Endothelial cell of umbilical vein (primary cell): ENCODE results near the gene CCT6B. TPM values are rescaled to one million over a fixed set of nuclear protein-coding genes. Genes with fewer than 3 reads are reported as not detected.

ENCODE experiments used
- BruUV-seq: library from RNA; stranded (reverse); fragments of 400-500 nt; replicated peaks from 2 replicates; lab custom pipeline; 2021; lab: Mats Ljungman, UMichigan
- CTCF ChIA-PET: fragments of 300-600, 350-600 bp; sonication (Branson Sonifier 250); formaldehyde crosslinking; loops from one replicate; lab custom pipeline; 2021; ENCODE audit warnings: antibody characterized with exemption, inconsistent platforms; lab: Charles Lee
- POLR2A ChIA-PET: fragments of 300-600, 350-600 bp; sonication (Branson Sonifier 250); formaldehyde crosslinking; loops from one replicate; lab custom pipeline; 2021; ENCODE audit warnings: antibody characterized with exemption, inconsistent platforms; lab: Charles Lee
- DNase-seq: peaks from one replicate; pipeline ENCODE4 v3.0.0-alpha.2; 2011; ENCODE audit warnings: low read depth, low spot score
- FAIRE-seq: peaks from 2 replicates; lab custom pipeline; 2011; peaks lifted over from hg19 to GRCh38; lab: Jason Lieb, UNC
- H2AFZ ChIP-seq: 2 replicates; pipeline ENCODE4 v1.6.0; 2012; ENCODE audit warnings: low read depth, low read length, control low read depth, inconsistent platforms
- H3K27ac ChIP-seq: 2 replicates; pipeline ENCODE4 v1.5.1; 2011; ENCODE audit warnings: low read depth, mild to moderate bottlenecking, control low read depth, low read length, moderate library complexity; ENCODE audit not compliant: insufficient read depth
- H3K27me3 ChIP-seq, 2 experiments: 2 replicates each; pipeline versions ENCODE4 v1.6.0 to v1.6.1; 2011; ENCODE audit warnings: low read length in 2 of 2, mixed read lengths in 1 of 2; ENCODE audit not compliant: control insufficient read depth in 2 of 2, insufficient read depth in 2 of 2
- H3K36me3 ChIP-seq, 2 experiments: 2 replicates in 1 of 2; 3 replicates in 1 of 2; pipeline ENCODE4 v1.5.1; 2011; ENCODE audit warnings: low read length in 2 of 2, mild to moderate bottlenecking in 1 of 2, moderate library complexity in 1 of 2; ENCODE audit not compliant: control insufficient read depth in 2 of 2, insufficient read depth in 2 of 2; ENCODE audit errors: extremely low read depth in 1 of 2
- H3K4me1 ChIP-seq: 3 replicates; pipeline ENCODE4 v1.5.1; 2011; ENCODE audit warnings: mild to moderate bottlenecking, low read length; ENCODE audit not compliant: control insufficient read depth, insufficient read depth; ENCODE audit errors: extremely low read depth
- H3K4me2 ChIP-seq: 2 replicates; pipeline ENCODE4 v1.6.1; 2011; ENCODE audit warnings: low read length, control low read depth, mixed read lengths; ENCODE audit not compliant: insufficient read depth
- H3K4me3 ChIP-seq, 3 experiments: fragments of 200-600 bp in 1 of 3; sonication (generic), shearing (Covaris generic) in 1 of 3; replicated peaks in 1 of 3; 2 replicates each; pipeline ENCODE4 v1.5.1; 2011 to 2016; ENCODE audit warnings: control low read depth in 3 of 3, low read length in 3 of 3, mild to moderate bottlenecking in 2 of 3, inconsistent platforms in 1 of 3, low read depth in 1 of 3, moderate library complexity in 1 of 3; ENCODE audit not compliant: insufficient read depth in 1 of 3
- H3K79me2 ChIP-seq: 2 replicates; pipeline ENCODE4 v1.6.0; 2012; ENCODE audit warnings: low read length, inconsistent platforms; ENCODE audit not compliant: control insufficient read depth, insufficient read depth
- H3K9ac ChIP-seq: replicated peaks from 2 replicates; pipeline ENCODE3; 2011; ENCODE audit warnings: low read length, control low read depth; ENCODE audit not compliant: insufficient read depth; ENCODE audit errors: extremely low read depth
- H3K9me1 ChIP-seq: replicated peaks from 3 replicates; pipeline ENCODE4 v1.6.0; 2011; ENCODE audit warnings: mild to moderate bottlenecking, low read length; ENCODE audit not compliant: control insufficient read depth, insufficient read depth; ENCODE audit errors: extremely low read depth
- H3K9me3 ChIP-seq: replicated peaks from 2 replicates; pipeline ENCODE4 v1.5.1; 2012; ENCODE audit warnings: low read length, inconsistent platforms; ENCODE audit not compliant: control insufficient read depth, insufficient read depth
- H4K20me1 ChIP-seq: replicated peaks from 2 replicates; pipeline ENCODE3; 2011; ENCODE audit warnings: mild to moderate bottlenecking, low read length; ENCODE audit not compliant: control insufficient read depth, insufficient read depth; ENCODE audit errors: extremely low read depth
- EZH2 ChIP-seq: IDR thresholded peaks from 2 replicates; pipeline ENCODE4 v1.6.1; 2012; ENCODE audit warnings: borderline replicate concordance, low read depth, mild to moderate bottlenecking, moderate library complexity, low read length, inconsistent platforms; ENCODE audit not compliant: severe bottlenecking
- FOS ChIP-seq: IDR thresholded peaks from 2 replicates; pipeline ENCODE4 v1.6.1; 2011; ENCODE audit warnings: mild to moderate bottlenecking, low read length, moderate library complexity, borderline replicate concordance; ENCODE audit not compliant: insufficient read depth
- GATA2 ChIP-seq: IDR thresholded peaks from 2 replicates; pipeline ENCODE4 v1.7.0; 2011; ENCODE audit warnings: low read depth, mild to moderate bottlenecking, moderate library complexity, mixed read lengths, low read length; ENCODE audit not compliant: insufficient read length, insufficient read depth
- JUN ChIP-seq: IDR thresholded peaks from 2 replicates; pipeline ENCODE4 v1.6.1; 2011; ENCODE audit warnings: borderline replicate concordance, low read depth; ENCODE audit not compliant: insufficient read length, insufficient read depth
- MYC ChIP-seq: IDR thresholded peaks from one replicate; pipeline ENCODE4 v1.6.1; 2011; ENCODE audit warnings: mild to moderate bottlenecking, low read depth, low read length
- POLR2A ChIP-seq: IDR thresholded peaks from 2 replicates; pipeline ENCODE4 v1.6.1; 2012; ENCODE audit warnings: low read depth, mild to moderate bottlenecking, control low read depth, low read length
- POLR2AphosphoS5 ChIP-seq: IDR thresholded peaks from 2 replicates; pipeline ENCODE4 v1.6.1; 2012; ENCODE audit warnings: low read depth, mild to moderate bottlenecking, control low read depth, low read length, moderate library complexity; ENCODE audit not compliant: insufficient read depth
- dilution Hi-C: fragments of 300-500 bp; cut with MboI; formaldehyde crosslinking; loops from one replicate; pipeline ENCODE4 v1.15.0; 2019; ENCODE audit warnings: low sequenced_read_pairs; ENCODE audit not compliant: extremely low pct_ligation_motif_present
- intact Hi-C: fragments of 100-400 bp; cut with micrococcal nuclease; formaldehyde crosslinking; loops from one replicate; pipeline ENCODE4 v1.10.0; 2022
- polyA plus RNA-seq, 4 experiments: library from polyadenylated mRNA; depleted of rRNA in 3 of 4; stranded (reverse) in 3 of 4; unstranded in 1 of 4; fragments of >200 nt; gene quantifications; 2 replicates each; pipeline versions ENCODE4 v1.2.1 to v1.2.3, GENCODE V29; 2011 to 2012; ENCODE audit warnings: missing spikeins in 1 of 4
- total RNA-seq: library from RNA; stranded (reverse); gene quantifications from 2 replicates; pipeline ENCODE4 v1.2.3, GENCODE V29; 2021
- TF ChIP-seq, protein P1 (sequence below), 2 donors: IDR thresholded peaks; 1 replicate in 1 of 2; 2 replicates in 1 of 2; pipeline ENCODE4 v1.5.1; 2011; ENCODE audit warnings: low read length in 2 of 2, mild to moderate bottlenecking in 2 of 2, moderate library complexity in 2 of 2, control low read depth in 1 of 2, inconsistent platforms in 1 of 2, low read depth in 1 of 2; ENCODE audit not compliant: insufficient read depth in 1 of 2; ENCODE audit errors: extremely low read depth in 1 of 2
- TF ChIP-seq, protein P2 (sequence below): IDR thresholded peaks from 2 replicates; pipeline ENCODE4 v1.6.1; 2011; ENCODE audit not compliant: insufficient read depth, insufficient read length

CCT6B gene
- total and polyA plus RNA-seq, 2 donors (not counting 3 experiments of a cell fraction or from before 2014, with no cell fraction given), result 0.35 to 1.6 TPM

DNA sequence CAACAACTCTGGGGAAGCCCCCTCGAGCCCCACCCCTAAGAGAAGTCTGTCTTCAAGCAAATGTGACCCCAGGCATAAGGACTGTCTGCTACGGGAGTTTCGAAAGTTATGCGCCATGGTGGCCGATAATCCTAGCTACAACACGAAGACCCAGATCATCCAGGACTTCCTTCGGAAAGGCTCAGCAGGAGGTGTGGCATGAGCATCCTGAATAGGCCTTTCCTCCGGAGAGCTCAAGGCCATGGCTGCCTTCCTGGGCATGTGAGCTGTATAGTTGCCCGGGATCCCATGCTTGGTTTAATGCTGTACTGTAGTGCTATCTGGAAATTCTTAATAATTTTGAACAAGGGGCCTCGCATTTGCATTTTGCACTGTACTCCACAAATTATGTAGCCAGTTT is 28.2 kb upstream of the CCT6B start:
- Histone ChIP-seq H3K36me3 (peaks cover 12 to 16% of the 10 kb centered on the region in 2 experiments), H3K9me1 (no peaks in the 10 kb centered on the region), H3K9me3 (no peaks in the 10 kb centered on the region), H2AFZ (no peak overlapping the region), H3K9ac (no peak overlapping the region), H3K4me2 (no peak overlapping the region), H4K20me1 (no peaks in the 10 kb centered on the region), H3K27ac (no peak overlapping the region), H3K4me3 (no peak overlapping the region), H3K4me1 (no peaks in the 10 kb centered on the region), H3K27me3 (no peaks in the 10 kb centered on the region), H3K79me2 (no peaks in the 10 kb centered on the region)
- CTCF ChIA-PET, result no interaction called here
- no peak for FAIRE-seq
- TF ChIP-seq JUN, result no peak
- TF ChIP-seq FOS, result no peak
- no peak for TF ChIP-seq MYC
- TF ChIP-seq, protein P1, sequence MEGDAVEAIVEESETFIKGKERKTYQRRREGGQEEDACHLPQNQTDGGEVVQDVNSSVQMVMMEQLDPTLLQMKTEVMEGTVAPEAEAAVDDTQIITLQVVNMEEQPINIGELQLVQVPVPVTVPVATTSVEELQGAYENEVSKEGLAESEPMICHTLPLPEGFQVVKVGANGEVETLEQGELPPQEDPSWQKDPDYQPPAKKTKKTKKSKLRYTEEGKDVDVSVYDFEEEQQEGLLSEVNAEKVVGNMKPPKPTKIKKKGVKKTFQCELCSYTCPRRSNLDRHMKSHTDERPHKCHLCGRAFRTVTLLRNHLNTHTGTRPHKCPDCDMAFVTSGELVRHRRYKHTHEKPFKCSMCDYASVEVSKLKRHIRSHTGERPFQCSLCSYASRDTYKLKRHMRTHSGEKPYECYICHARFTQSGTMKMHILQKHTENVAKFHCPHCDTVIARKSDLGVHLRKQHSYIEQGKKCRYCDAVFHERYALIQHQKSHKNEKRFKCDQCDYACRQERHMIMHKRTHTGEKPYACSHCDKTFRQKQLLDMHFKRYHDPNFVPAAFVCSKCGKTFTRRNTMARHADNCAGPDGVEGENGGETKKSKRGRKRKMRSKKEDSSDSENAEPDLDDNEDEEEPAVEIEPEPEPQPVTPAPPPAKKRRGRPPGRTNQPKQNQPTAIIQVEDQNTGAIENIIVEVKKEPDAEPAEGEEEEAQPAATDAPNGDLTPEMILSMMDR (IDR thresholded peaks at IDR 0.05; ENCODE audit: extremely low read depth in 1 of 2, insufficient read depth in 1 of 2, low read depth in 1 of 2, low read length in 2 of 2), result no peak
- TF ChIP-seq GATA2, result no peak
- TF ChIP-seq, protein P2, sequence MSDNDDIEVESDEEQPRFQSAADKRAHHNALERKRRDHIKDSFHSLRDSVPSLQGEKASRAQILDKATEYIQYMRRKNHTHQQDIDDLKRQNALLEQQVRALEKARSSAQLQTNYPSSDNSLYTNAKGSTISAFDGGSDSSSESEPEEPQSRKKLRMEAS, result no peak
- no peak for TF ChIP-seq EZH2
- TF ChIP-seq POLR2AphosphoS5, result no peak
- TF ChIP-seq POLR2A, result no peak
- BruUV-seq, result no TSS peak
- dilution Hi-C loops, result loop anchor here (25.0 kb wide), 1 partner anchor 123 kb away; the partner anchor contains the start of genes FNDC8 and RAD51D
- POLR2A ChIA-PET, result interaction anchor here (1.4 kb wide), 1 partner anchor 9 kb away, joined by 3 read pairs; the partner anchor contains the start of gene LIG3
- intact Hi-C loops, result loop anchor here (10.0 kb wide), 2 partner anchors 445 to 555 kb away; no protein-coding TSS in a partner anchor
- no peak for DNase-seq
